Panc1 (cell line): Measurements from ENCODE around the gene CRTAC1.
"Not testable (repeated sequence)": the region's sequence is repeated elsewhere in the genome, so short reads cannot be mapped to it uniquely, and the experiment has no call there.

Experiments
- POLR2AphosphoS5 ChIP-seq: IDR thresholded peaks from 2 replicates; pipeline ENCODE4 v1.6.1; 2012; ENCODE audit warnings: mild to moderate bottlenecking, low read depth, low read length, moderate library complexity
- SIN3A ChIP-seq: IDR thresholded peaks from 2 replicates; pipeline ENCODE4 v1.6.1; 2012; ENCODE audit warnings: low read depth, mild to moderate bottlenecking, low read length, moderate library complexity, borderline replicate concordance; ENCODE audit not compliant: insufficient read depth
- TF ChIP-seq, protein P1 (sequence below): fragments of 450-650 bp; IDR thresholded peaks from 2 replicates; pipeline ENCODE4 v1.5.1; 2017; ENCODE audit warnings: mild to moderate bottlenecking
- TF ChIP-seq, protein P2 (sequence below), 2 experiments: IDR thresholded peaks; 2 replicates each; pipeline ENCODE4 v1.6.1; 2011 to 2012; ENCODE audit warnings: low read depth in 2 of 2, control low read depth in 1 of 2, low read length in 1 of 2, mild to moderate bottlenecking in 1 of 2, moderate library complexity in 1 of 2; ENCODE audit not compliant: insufficient read depth in 1 of 2

DNA sequence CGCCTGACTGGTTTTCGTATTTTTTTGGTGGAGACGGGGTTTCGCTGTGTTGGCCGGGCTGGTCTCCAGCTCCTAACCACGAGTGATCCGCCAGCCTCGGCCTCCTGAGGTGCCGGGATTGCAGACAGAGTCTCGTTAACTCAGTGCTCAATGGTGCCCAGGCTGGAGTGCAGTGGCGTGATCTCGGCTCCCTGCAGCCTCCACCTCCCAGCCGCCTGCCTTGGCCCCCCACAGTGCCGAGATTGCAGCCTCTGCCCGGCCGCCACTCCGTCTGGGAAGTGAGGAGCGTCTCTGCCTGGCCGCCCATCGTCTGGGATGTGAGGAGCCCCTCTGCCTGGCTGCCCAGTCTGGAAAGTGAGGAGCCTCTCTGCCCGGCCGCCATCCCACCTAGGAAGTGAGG lies 189.3 kb downstream of the CRTAC1 start:
- TF ChIP-seq, protein P1, sequence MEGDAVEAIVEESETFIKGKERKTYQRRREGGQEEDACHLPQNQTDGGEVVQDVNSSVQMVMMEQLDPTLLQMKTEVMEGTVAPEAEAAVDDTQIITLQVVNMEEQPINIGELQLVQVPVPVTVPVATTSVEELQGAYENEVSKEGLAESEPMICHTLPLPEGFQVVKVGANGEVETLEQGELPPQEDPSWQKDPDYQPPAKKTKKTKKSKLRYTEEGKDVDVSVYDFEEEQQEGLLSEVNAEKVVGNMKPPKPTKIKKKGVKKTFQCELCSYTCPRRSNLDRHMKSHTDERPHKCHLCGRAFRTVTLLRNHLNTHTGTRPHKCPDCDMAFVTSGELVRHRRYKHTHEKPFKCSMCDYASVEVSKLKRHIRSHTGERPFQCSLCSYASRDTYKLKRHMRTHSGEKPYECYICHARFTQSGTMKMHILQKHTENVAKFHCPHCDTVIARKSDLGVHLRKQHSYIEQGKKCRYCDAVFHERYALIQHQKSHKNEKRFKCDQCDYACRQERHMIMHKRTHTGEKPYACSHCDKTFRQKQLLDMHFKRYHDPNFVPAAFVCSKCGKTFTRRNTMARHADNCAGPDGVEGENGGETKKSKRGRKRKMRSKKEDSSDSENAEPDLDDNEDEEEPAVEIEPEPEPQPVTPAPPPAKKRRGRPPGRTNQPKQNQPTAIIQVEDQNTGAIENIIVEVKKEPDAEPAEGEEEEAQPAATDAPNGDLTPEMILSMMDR: not testable (repeated sequence)
- not testable (repeated sequence) for TF ChIP-seq POLR2AphosphoS5, SIN3A
- TF ChIP-seq, protein P2, sequence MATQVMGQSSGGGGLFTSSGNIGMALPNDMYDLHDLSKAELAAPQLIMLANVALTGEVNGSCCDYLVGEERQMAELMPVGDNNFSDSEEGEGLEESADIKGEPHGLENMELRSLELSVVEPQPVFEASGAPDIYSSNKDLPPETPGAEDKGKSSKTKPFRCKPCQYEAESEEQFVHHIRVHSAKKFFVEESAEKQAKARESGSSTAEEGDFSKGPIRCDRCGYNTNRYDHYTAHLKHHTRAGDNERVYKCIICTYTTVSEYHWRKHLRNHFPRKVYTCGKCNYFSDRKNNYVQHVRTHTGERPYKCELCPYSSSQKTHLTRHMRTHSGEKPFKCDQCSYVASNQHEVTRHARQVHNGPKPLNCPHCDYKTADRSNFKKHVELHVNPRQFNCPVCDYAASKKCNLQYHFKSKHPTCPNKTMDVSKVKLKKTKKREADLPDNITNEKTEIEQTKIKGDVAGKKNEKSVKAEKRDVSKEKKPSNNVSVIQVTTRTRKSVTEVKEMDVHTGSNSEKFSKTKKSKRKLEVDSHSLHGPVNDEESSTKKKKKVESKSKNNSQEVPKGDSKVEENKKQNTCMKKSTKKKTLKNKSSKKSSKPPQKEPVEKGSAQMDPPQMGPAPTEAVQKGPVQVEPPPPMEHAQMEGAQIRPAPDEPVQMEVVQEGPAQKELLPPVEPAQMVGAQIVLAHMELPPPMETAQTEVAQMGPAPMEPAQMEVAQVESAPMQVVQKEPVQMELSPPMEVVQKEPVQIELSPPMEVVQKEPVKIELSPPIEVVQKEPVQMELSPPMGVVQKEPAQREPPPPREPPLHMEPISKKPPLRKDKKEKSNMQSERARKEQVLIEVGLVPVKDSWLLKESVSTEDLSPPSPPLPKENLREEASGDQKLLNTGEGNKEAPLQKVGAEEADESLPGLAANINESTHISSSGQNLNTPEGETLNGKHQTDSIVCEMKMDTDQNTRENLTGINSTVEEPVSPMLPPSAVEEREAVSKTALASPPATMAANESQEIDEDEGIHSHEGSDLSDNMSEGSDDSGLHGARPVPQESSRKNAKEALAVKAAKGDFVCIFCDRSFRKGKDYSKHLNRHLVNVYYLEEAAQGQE (IDR thresholded peaks at IDR 0.05; ENCODE audit: insufficient read depth in 1 of 2, low read depth in 2 of 2, low read length in 1 of 2): not testable (repeated sequence)
